Measurements from ENCODE around the gene BMPR2. TPM values are rescaled to one million over a fixed set of nuclear protein-coding genes. Genes with fewer than 3 reads are reported as not detected.
"Not testable (repeated sequence)": the region's sequence is repeated elsewhere in the genome, so short reads cannot be mapped to it uniquely, and the experiment has no call there.

The BMPR2 gene
- total RNA-seq, 1 donor from 2014 or later: 88.9 TPM

GRCh38 chr2:202564226-202564625 lies 188.1 kb downstream of the BMPR2 start:
- H3K4me3 Mint-ChIP-seq (ENCODE audit: unreplicated experiment): no peak overlapping the region
- no peaks in the 10 kb centered on the region for H3K9me3 Mint-ChIP-seq (ENCODE audit: unreplicated experiment)
- no peaks in the 10 kb centered on the region for H3K27me3 Mint-ChIP-seq (ENCODE audit: unreplicated experiment)
- no peaks in the 10 kb centered on the region for H3K4me1 Mint-ChIP-seq (ENCODE audit: unreplicated experiment)
- H3K27ac Mint-ChIP-seq (ENCODE audit: unreplicated experiment): no peak overlapping the region
- TF ChIP-seq CTCF (IDR thresholded peaks at IDR 0.05; ENCODE audit: unreplicated experiment): no peak
- DNase-seq (ENCODE audit: low spot score): no peak
- H3K36me3 Mint-ChIP-seq (ENCODE audit: low read depth, unreplicated experiment): peaks cover 4% of the 10 kb centered on the region

GRCh38 chr2:202566286-202566685 lies 190.2 kb downstream of the BMPR2 start:
- no peaks in the 10 kb centered on the region for H3K36me3 Mint-ChIP-seq (ENCODE audit: low read depth, unreplicated experiment)
- no peaks in the 10 kb centered on the region for H3K9me3 Mint-ChIP-seq (ENCODE audit: unreplicated experiment)
- H3K4me1 Mint-ChIP-seq (ENCODE audit: unreplicated experiment): no peaks in the 10 kb centered on the region
- no peak for TF ChIP-seq CTCF (IDR thresholded peaks at IDR 0.05; ENCODE audit: unreplicated experiment)
- no peak for DNase-seq (ENCODE audit: low spot score)
- no peak overlapping the region for H3K27ac Mint-ChIP-seq (ENCODE audit: unreplicated experiment)
- H3K4me3 Mint-ChIP-seq (ENCODE audit: unreplicated experiment): no peak overlapping the region
- no peaks in the 10 kb centered on the region for H3K27me3 Mint-ChIP-seq (ENCODE audit: unreplicated experiment)

- H3K36me3 Mint-ChIP-seq (ENCODE audit: low read depth, unreplicated experiment): peaks cover 5% of the 10 kb centered on the region
- peaks cover 3% of the 10 kb centered on the region for H3K27me3 Mint-ChIP-seq (ENCODE audit: unreplicated experiment)
- TF ChIP-seq CTCF (IDR thresholded peaks at IDR 0.05; ENCODE audit: unreplicated experiment): no peak
- no peak overlapping the region for H3K4me3 Mint-ChIP-seq (ENCODE audit: unreplicated experiment)
- no peak for DNase-seq (ENCODE audit: low spot score)
- H3K27ac Mint-ChIP-seq (ENCODE audit: unreplicated experiment): no peak overlapping the region
- no peaks in the 10 kb centered on the region for H3K4me1 Mint-ChIP-seq (ENCODE audit: unreplicated experiment)
- no peaks in the 10 kb centered on the region for H3K9me3 Mint-ChIP-seq (ENCODE audit: unreplicated experiment)
These were observed 198.4 kb downstream of the BMPR2 start for GRCh38 chr2:202574541-202574940.

- not testable (repeated sequence) for H3K36me3 Mint-ChIP-seq (ENCODE audit: low read depth, unreplicated experiment); H3K4me3 Mint-ChIP-seq (ENCODE audit: unreplicated experiment); H3K27me3 Mint-ChIP-seq (ENCODE audit: unreplicated experiment); H3K4me1 Mint-ChIP-seq (ENCODE audit: unreplicated experiment); H3K9me3 Mint-ChIP-seq (ENCODE audit: unreplicated experiment); DNase-seq (ENCODE audit: low spot score); H3K27ac Mint-ChIP-seq (ENCODE audit: unreplicated experiment)
These were observed 199.1 kb downstream of the BMPR2 start for GRCh38 chr2:202575194-202575593.

- Mint-ChIP-seq H3K4me3 (ENCODE audit: unreplicated experiment) (no peak overlapping the region), H3K9me3 (ENCODE audit: unreplicated experiment) (no peaks in the 10 kb centered on the region), H3K27ac (ENCODE audit: unreplicated experiment) (no peak overlapping the region), H3K36me3 (ENCODE audit: low read depth, unreplicated experiment) (peaks cover 5% of the 10 kb centered on the region), H3K27me3 (ENCODE audit: unreplicated experiment) (peaks cover 3% of the 10 kb centered on the region), H3K4me1 (ENCODE audit: unreplicated experiment) (no peaks in the 10 kb centered on the region)
- TF ChIP-seq CTCF (IDR thresholded peaks at IDR 0.05; ENCODE audit: unreplicated experiment): no peak
- DNase-seq (ENCODE audit: low spot score): no peak
These were observed 201.4 kb downstream of the BMPR2 start for GRCh38 chr2:202577250-202578183.

DNA sequence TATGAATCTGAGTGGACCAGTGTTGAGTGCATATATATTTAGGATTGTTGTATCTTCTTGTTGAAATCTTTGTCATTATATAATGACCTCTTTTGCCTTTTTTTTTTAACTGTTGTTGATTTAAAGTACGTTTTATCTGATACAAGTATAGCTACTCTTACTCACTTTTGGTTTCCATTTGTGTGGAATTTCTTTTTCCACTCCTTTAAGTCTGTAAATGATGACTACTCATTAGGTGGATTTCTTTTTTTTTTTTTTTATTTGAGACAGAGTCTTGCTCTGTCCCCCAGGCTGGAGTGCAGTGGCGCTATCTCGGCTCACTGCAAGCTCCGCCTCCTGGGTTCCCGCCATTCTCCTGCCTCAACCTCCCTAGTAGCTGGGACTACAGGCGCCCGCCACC lies 206.7 kb downstream of the BMPR2 start:
- not testable (repeated sequence) for H3K9me3 Mint-ChIP-seq (ENCODE audit: unreplicated experiment); DNase-seq (ENCODE audit: low spot score); H3K36me3 Mint-ChIP-seq (ENCODE audit: low read depth, unreplicated experiment); H3K4me1 Mint-ChIP-seq (ENCODE audit: unreplicated experiment); H3K27me3 Mint-ChIP-seq (ENCODE audit: unreplicated experiment); H3K4me3 Mint-ChIP-seq (ENCODE audit: unreplicated experiment); H3K27ac Mint-ChIP-seq (ENCODE audit: unreplicated experiment)

Measured in endothelial cell (in vitro differentiated cells).